Anterior cingulate cortex (tissue), 58 donors: ENCODE results near the gene OSBP.
"Not testable (repeated sequence)": the region's sequence is repeated elsewhere in the genome, so short reads cannot be mapped to it uniquely, and the experiment has no call there.

Source experiments
- DNase-seq, 58 donors: peaks; one replicate each; lab custom pipeline; 2025; lab: John Stamatoyannopoulos, UW

Gene OSBP

GRCh38 chr11:59615637-59616395 lies at the start of gene OSBP:
TSS of gene OSBP (minus strand) at chr11:59615774. CDS start at chr11:59615664, 110 bp downstream.
- peak; percentile 90 to 100 (median 100) for DNase-seq

GRCh38 chr11:59660621-59661020 lies 45.0 kb upstream of the OSBP start:
- DNase-seq = no peak

- no peak for DNase-seq
These were observed 44.4 kb upstream of the OSBP start for GRCh38 chr11:59659981-59660380.

- no peak for DNase-seq
These were observed 42.5 kb upstream of the OSBP start for GRCh38 chr11:59658036-59658435.

- DNase-seq = no peak
These were observed 39.3 kb upstream of the OSBP start for GRCh38 chr11:59654893-59655292.

- no peak for DNase-seq
These were observed 31.8 kb upstream of the OSBP start for GRCh38 chr11:59647245-59647980.

GRCh38 chr11:59644528-59644927 lies 29.0 kb upstream of the OSBP start:
- DNase-seq = no peak

GRCh38 chr11:59643390-59643789 lies 27.8 kb upstream of the OSBP start:
- no peak for DNase-seq

- no peak for DNase-seq
These were observed 25.6 kb upstream of the OSBP start for GRCh38 chr11:59641156-59641555.

- no peak for DNase-seq
These were observed 14.9 kb upstream of the OSBP start for GRCh38 chr11:59630493-59630892.

- no peak for DNase-seq
These were observed 14.4 kb upstream of the OSBP start for GRCh38 chr11:59629996-59630395.

- DNase-seq = not testable (repeated sequence)
These were observed 11.4 kb upstream of the OSBP start for GRCh38 chr11:59626969-59627368.

- DNase-seq = no peak
These were observed 10.1 kb upstream of the OSBP start for GRCh38 chr11:59625703-59626102.

GRCh38 chr11:59617876-59618275 lies 2.3 kb upstream of the OSBP start:
- no peak for DNase-seq

- DNase-seq = no peak
These were observed 915 bp upstream of the OSBP start for GRCh38 chr11:59616396-59616982.

GRCh38 chr11:59615120-59615636 lies 396 bp downstream of the OSBP start:
- DNase-seq = peak in 36 of 58 donors; percentile 4 to 56 (median 36)

- DNase-seq = peak in 1 of 58 donors; percentile 33
These were observed 1.1 kb downstream of the OSBP start for GRCh38 chr11:59614277-59615119.

GRCh38 chr11:59611570-59612565 lies 3.7 kb downstream of the OSBP start:
- no peak for DNase-seq

- DNase-seq = no peak
These were observed 5.3 kb downstream of the OSBP start for GRCh38 chr11:59610289-59610688.
